K562 (cell line): Measurements from ENCODE around the gene NOP10. TPM values are rescaled to one million over a fixed set of nuclear protein-coding genes. Genes with fewer than 3 reads are reported as not detected.
A peak's percentile ranks its signal among the peaks of the same experiment; 100 is the strongest.

ENCODE experiments used
- ATAC-seq: fragments of 200-7000 bp; cut with Tn5 transposase; 3 replicates; pipeline ENCODE4 v1.9.1; 2020; ENCODE audit warnings: moderate library complexity
- BruUV-seq: library from RNA; stranded (reverse); fragments of 400-500 nt; replicated peaks from 2 replicates; lab custom pipeline; 2021; lab: Mats Ljungman, UMichigan
- CTCF ChIA-PET: fragments of 300-600 bp; formaldehyde crosslinking; extraction: SDS; loops from one replicate; lab custom pipeline; 2021; ENCODE audit warnings: low intra/inter-chr PET ratio; lab: Yijun Ruan, JAX
- POLR2A ChIA-PET: fragments of 300-600, 350-650 bp; sonication (Branson Sonifier 250); formaldehyde crosslinking; extraction: SDS; loops from one replicate; lab custom pipeline; 2021; ENCODE audit warnings: antibody characterized with exemption, inconsistent platforms; lab: Yijun Ruan, JAX
- DNase-seq, 4 experiments: peaks; one replicate each; pipeline versions ENCODE4 v3.0.0 to v3.0.0-alpha.2; 2011 to 2018; ENCODE audit warnings: low spot score in 3 of 4, mixed read lengths in 3 of 4; ENCODE audit errors: extremely low read depth in 1 of 4
- FAIRE-seq: peaks from 2 replicates; lab custom pipeline; 2011; peaks lifted over from hg19 to GRCh38; lab: Jason Lieb, UNC
- H2AFZ ChIP-seq: 2 replicates; pipeline ENCODE4 v1.6.0; 2011; ENCODE audit warnings: low read depth, low read length, control low read depth, inconsistent platforms
- H3K27ac ChIP-seq: fragments of 200-600 bp; 3 replicates; pipeline ENCODE4 v1.8.0; 2011; ENCODE audit warnings: low read depth, mild to moderate bottlenecking, control low read depth, inconsistent platforms, low read length, moderate library complexity, mixed read lengths; ENCODE audit errors: extremely low read depth
- H3K27me3 ChIP-seq, 2 experiments: fragments of 300-600 bp in 1 of 2; 2 replicates in 1 of 2; 3 replicates in 1 of 2; pipeline versions ENCODE4 v1.6.0 to v1.8.0; 2011; ENCODE audit warnings: inconsistent platforms in 2 of 2, low read length in 2 of 2, mild to moderate bottlenecking in 1 of 2, mixed read lengths in 1 of 2, moderate library complexity in 1 of 2; ENCODE audit not compliant: control insufficient read depth in 2 of 2, insufficient read depth in 2 of 2
- H3K36me3 ChIP-seq: fragments of 300-600 bp; 3 replicates; pipeline ENCODE4 v1.8.0; 2011; ENCODE audit warnings: mild to moderate bottlenecking, low read length, inconsistent platforms; ENCODE audit not compliant: control insufficient read depth, insufficient read depth
- H3K4me1 ChIP-seq, 2 experiments: fragments of 200-600 bp in 1 of 2; replicated peaks in 1 of 2; 2 replicates in 1 of 2; 3 replicates in 1 of 2; pipeline versions ENCODE4 v1.5.1 to v1.8.0; 2011; ENCODE audit warnings: inconsistent platforms in 2 of 2, low read length in 2 of 2, mild to moderate bottlenecking in 1 of 2, mixed read lengths in 1 of 2, moderate library complexity in 1 of 2; ENCODE audit not compliant: control insufficient read depth in 2 of 2, insufficient read depth in 2 of 2
- H3K4me2 ChIP-seq: 2 replicates; pipeline ENCODE4 v1.6.1; 2011; ENCODE audit warnings: low read length, control low read depth, inconsistent platforms, mixed read lengths; ENCODE audit not compliant: insufficient read depth
- H3K4me3 ChIP-seq: fragments of 200-600 bp; sonication (generic), shearing (Covaris generic); 2 replicates; pipeline ENCODE4 v1.5.1; 2016; ENCODE audit warnings: control low read depth, inconsistent platforms
- H3K79me2 ChIP-seq: fragments of 200-600 bp; 3 replicates; pipeline ENCODE4 v1.8.0; 2011; ENCODE audit warnings: low read length, inconsistent platforms; ENCODE audit not compliant: control insufficient read depth, insufficient read depth
- H3K9ac ChIP-seq, 2 experiments: 2 replicates each; pipeline versions ENCODE4 v1.6.0 to v1.6.1; 2011; ENCODE audit warnings: low read depth in 2 of 2, low read length in 2 of 2, control low read depth in 1 of 2, inconsistent platforms in 1 of 2, mild to moderate bottlenecking in 1 of 2, mixed read lengths in 1 of 2; ENCODE audit not compliant: insufficient read depth in 1 of 2
- H3K9me1 ChIP-seq: one replicate; pipeline ENCODE4 v1.6.0; 2011; ENCODE audit warnings: inconsistent platforms, mild to moderate bottlenecking, low read length, moderate library complexity; ENCODE audit not compliant: control insufficient read depth, insufficient read depth
- H3K9me3 ChIP-seq: replicated peaks from 2 replicates; pipeline ENCODE4 v1.5.1; 2011; ENCODE audit warnings: low read depth, low read length, inconsistent platforms; ENCODE audit not compliant: control insufficient read depth, insufficient read depth
- H4K20me1 ChIP-seq: replicated peaks from 2 replicates; pipeline ENCODE4 v1.6.1; 2011; ENCODE audit warnings: low read length, inconsistent platforms, mixed read lengths; ENCODE audit not compliant: control insufficient read depth, insufficient read depth
- CTBP1 ChIP-seq: fragments of 450-650 bp; IDR thresholded peaks from 2 replicates; pipeline ENCODE4 v1.6.1; 2016; ENCODE audit warnings: borderline replicate concordance
- FOXK2 ChIP-seq, 2 experiments: fragments of 450-650 bp; IDR thresholded peaks in 1 of 2; conservative IDR thresholded peaks in 1 of 2; 2 replicates each; pipeline ENCODE4 v1.6.1; 2016; ENCODE audit warnings: low read depth in 2 of 2, mild to moderate bottlenecking in 1 of 2
- GATAD2B ChIP-seq: fragments of 450-650 bp; IDR thresholded peaks from 2 replicates; pipeline ENCODE4 v1.6.1; 2017; ENCODE audit warnings: mild to moderate bottlenecking, borderline replicate concordance
- KHSRP ChIP-seq: fragments of 450-650 bp; IDR thresholded peaks from 2 replicates; pipeline ENCODE4 v1.6.1; 2017
- MNT ChIP-seq, 2 experiments: fragments of 450-650 bp; conservative IDR thresholded peaks; 2 replicates each; pipeline ENCODE4 v1.6.1; 2017; ENCODE audit warnings: mild to moderate bottlenecking in 2 of 2, moderate library complexity in 2 of 2
- MXI1 ChIP-seq: IDR thresholded peaks from 2 replicates; pipeline ENCODE4 v1.6.1; 2011; ENCODE audit warnings: low read depth, mild to moderate bottlenecking, improper control_type of control experiment, low read length
- NKRF ChIP-seq: fragments of 450-650 bp; IDR thresholded peaks from 2 replicates; pipeline ENCODE4 v1.6.1; 2016; ENCODE audit warnings: borderline replicate concordance
- RFX5 ChIP-seq: IDR thresholded peaks from 2 replicates; pipeline ENCODE4 v1.6.1; 2011; ENCODE audit warnings: low read depth, mild to moderate bottlenecking, improper control_type of control experiment, low read length
- SIN3A ChIP-seq, 2 experiments: fragments of 150-350 bp in 1 of 2; IDR thresholded peaks; 2 replicates each; pipeline ENCODE4 v1.6.1; 2011 to 2016; ENCODE audit warnings: borderline replicate concordance in 2 of 2, low read depth in 2 of 2, low read length in 2 of 2, mild to moderate bottlenecking in 2 of 2, moderate library complexity in 2 of 2; ENCODE audit not compliant: control insufficient read depth in 1 of 2
- ZBTB11 ChIP-seq, 3 experiments: fragments of 200-800 bp in 1 of 3; fragments of 250-450 bp in 1 of 3; fragments of 450-650 bp in 1 of 3; sonication (Bioruptor Pico) in 1 of 3; sonication (Bioruptor generic) in 1 of 3; formaldehyde crosslinking in 1 of 3; IDR thresholded peaks; 2 replicates each; pipeline versions ENCODE4 v1.6.1 to v1.8.0; 2016 to 2022; ENCODE audit warnings: mild to moderate bottlenecking in 2 of 3, missing genetic modification characterization in 2 of 3, missing compliant biosample characterization in 1 of 3, moderate library complexity in 1 of 3
- ZNF24 ChIP-seq: fragments of 450-650 bp; IDR thresholded peaks from 2 replicates; pipeline ENCODE4 v1.6.1; 2016
- ZNF436 ChIP-seq: fragments of 250-450, 450-650 bp; sonication (Bioruptor Pico); formaldehyde crosslinking; IDR thresholded peaks from 2 replicates; pipeline ENCODE4 v1.7.0; 2020; ENCODE audit warnings: mild to moderate bottlenecking
- WGBS: fragments of 100-300 bp; shearing (Covaris generic); methylation state at CpG from one replicate; pipeline ENCODE4 v1.1.6; 2016; ENCODE audit warnings: low coverage, mixed read lengths; ENCODE audit not compliant: insufficient coverage; ENCODE audit errors: missing lambda C conversion rate; 5-methylcytosine and 5-hydroxymethylcytosine counted together
- in situ Hi-C: fragments of 300-500 bp; cut with MboI; formaldehyde crosslinking; loops from 4 replicates; pipeline ENCODE4 v1.15.0; 2018; ENCODE audit warnings: inconsistent platforms, mixed read lengths
- intact Hi-C: fragments of 100-400 bp; cut with micrococcal nuclease; formaldehyde crosslinking; loops from 2 replicates; pipeline ENCODE4 v1.14.2; 2022
- polyA plus RNA-seq, 8 experiments: library from polyadenylated mRNA; depleted of rRNA in 4 of 8; stranded (reverse) in 5 of 8; unstranded in 3 of 8; fragments of >200 nt; fragmentation: Nextera tagmentation in 2 of 8; fragmentation: Illumina TruSeq in 1 of 8; extraction: Ambion mirVana in 2 of 8; extraction: Trizol in 1 of 8; gene quantifications; 2 replicates each; pipeline versions ENCODE4 v1.2.1 to v1.2.3, GENCODE V29; 2011 to 2014; ENCODE audit warnings: inconsistent platforms in 1 of 8, missing spikeins in 1 of 8
- total RNA-seq, 7 experiments: library from RNA; depleted of rRNA in 6 of 7; stranded (reverse); fragments of >200 nt in 6 of 7; fragmentation: Illumina TruSeq in 2 of 7; extraction: Trizol in 2 of 7; gene quantifications; 2 replicates each; pipeline versions ENCODE4 v1.2.1 to v1.2.3, GENCODE V29; 2011 to 2021; ENCODE audit warnings: low replicate concordance in 1 of 7

NOP10 gene
- total and polyA plus RNA-seq, 9 of the 15 experiments (the other 6 are each of a cell fraction or from before 2014, with no cell fraction given): 250 to 1,663 (median 449) TPM

GRCh38 chr15:34366271-34367065, 23.5 kb upstream of the NOP10 start:
- Histone ChIP-seq H3K9ac (peak overlapping the region; percentile 44 to 75; a peak in 3 of 4 replicates), H3K36me3 (peaks cover 24% of the 10 kb centered on the region; the same call in 2 of the 3 replicates), H3K9me1 (no peaks in the 10 kb centered on the region), H3K79me2 (peaks cover 10% of the 10 kb centered on the region; the same call in 2 of the 3 replicates), H3K4me1 (peaks cover 7 to 22% of the 10 kb centered on the region in 2 experiments; a peak in 4 of 5 replicates), H4K20me1 (no peaks in the 10 kb centered on the region), H3K4me2 (peak overlapping the region; percentile 88), H3K27me3 (no peaks in the 10 kb centered on the region), H3K27ac (peak overlapping the region; percentile 33; the same call in 1 of the 3 replicates), H3K9me3 (no peaks in the 10 kb centered on the region), H3K4me3 (peak overlapping the region; percentile 99), H2AFZ (peak overlapping the region; percentile 84)
- intact Hi-C loops: loop anchor here (1.0 to 5.0 kb wide), 5 partner anchors 23 to 304 kb away; partner anchors contain the start of genes KATNBL1, NOP10 and NUTM1
- 2% methylated on average over 22 of the region's 37 CpGs for WGBS
- in situ Hi-C loops: loop anchor here (10.0 kb wide), 1 partner anchor 302 kb away; no protein-coding TSS in a partner anchor
- BruUV-seq: no TSS peak
- FAIRE-seq (peak; percentile 69), DNase-seq (peak; percentile 71 to 84 (median 74)), ATAC-seq (peak; percentile 75)
- CTCF ChIA-PET: interaction anchor here (0.9 to 2.0 kb wide), 3 partner anchors 23 to 305 kb away, joined by 5 to 18 read pairs (median 7); partner anchors contain the start of genes NOP10 and NUTM1
- POLR2A ChIA-PET: interaction anchor here (0.6 to 2.3 kb wide), 9 partner anchors 9 to 265 kb away, joined by 3 to 10 read pairs (median 4); partner anchors contain the start of genes EMC7 and PGBD4
- no peak for TF ChIP-seq CTBP1
- no peak for TF ChIP-seq KHSRP
- TF ChIP-seq RFX5: no peak
- TF ChIP-seq FOXK2 (conservative IDR thresholded peaks at IDR 0.05 in 1 of 2, IDR thresholded peaks at IDR 0.05 in 1 of 2; ENCODE audit: low read depth in 2 of 2): 0 out of 4 replicates have a peak, but pooled peaks of 1 of the 2 experiments have one; percentile 18
- TF ChIP-seq MXI1: 0 out of 2 replicates have a peak, but pooled peaks have one; percentile 10
- peak; percentile 65 to 69; a peak in 3 of 4 replicates for TF ChIP-seq MNT (conservative IDR thresholded peaks at IDR 0.05)
- TF ChIP-seq ZNF436 (CRISPR knock-in tag): no peak
- no peak for TF ChIP-seq ZBTB11 (CRISPR knock-in tag; IDR thresholded peaks at IDR 0.05)
- TF ChIP-seq ZNF24: no peak
- TF ChIP-seq SIN3A (IDR thresholded peaks at IDR 0.05; ENCODE audit: borderline replicate concordance in 2 of 2, control insufficient read depth in 1 of 2, low read depth in 2 of 2, low read length in 2 of 2): peak in 1 of 2 experiments; percentile 77; a peak in 3 of 4 replicates
- TF ChIP-seq GATAD2B: no peak
- TF ChIP-seq NKRF: peak; percentile 30; the same call in 1 of the 2 replicates
